ENCODE results near the gene WDR93.
"Not testable (repeated sequence)": the region's sequence is repeated elsewhere in the genome, so short reads cannot be mapped to it uniquely, and the experiment has no call there.

The WDR93 gene

GRCh38 chr15:89772932-89773583 is 82.4 kb downstream of the WDR93 start:
- TF ChIP-seq ZNF274 (IDR thresholded peaks at IDR 0.05; ENCODE audit: low read depth, low read length) = no peak

DNA sequence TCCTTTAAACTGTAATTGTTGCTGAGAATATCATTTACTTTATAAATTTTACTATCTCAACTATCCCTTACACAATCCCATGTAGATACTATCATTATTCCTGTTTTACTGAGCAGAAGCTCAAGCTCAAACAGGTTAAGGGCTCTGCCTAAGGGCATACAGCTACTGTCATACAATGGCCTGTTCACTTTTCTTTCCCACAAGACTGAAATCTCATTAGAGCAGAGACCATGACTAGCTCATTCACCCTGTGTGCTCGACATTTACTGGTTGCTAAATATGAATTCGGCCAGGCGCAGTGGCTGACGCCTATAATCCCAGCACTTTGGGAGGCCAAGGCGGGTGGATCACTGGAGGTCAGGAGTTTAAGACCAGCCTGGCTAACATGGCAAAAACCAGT is 83.9 kb downstream of the WDR93 start:
- TF ChIP-seq ZNF274 (IDR thresholded peaks at IDR 0.05; ENCODE audit: low read depth, low read length) = no peak
- no peak overlapping the region for H3K4me3 ChIP-seq (ENCODE audit: low read length)

More at GRCh38 chr15:89772932-89773583, 82.4 kb downstream of the WDR93 start:
- H3K4me3 ChIP-seq (ENCODE audit: low read length) = no peak overlapping the region

- no peak overlapping the region for H3K4me3 ChIP-seq (ENCODE audit: low read length)
- no peak for TF ChIP-seq ZNF274 (IDR thresholded peaks at IDR 0.05; ENCODE audit: low read depth, low read length)
Measured at GRCh38 chr15:89775815-89776214, 85.2 kb downstream of the WDR93 start.

DNA sequence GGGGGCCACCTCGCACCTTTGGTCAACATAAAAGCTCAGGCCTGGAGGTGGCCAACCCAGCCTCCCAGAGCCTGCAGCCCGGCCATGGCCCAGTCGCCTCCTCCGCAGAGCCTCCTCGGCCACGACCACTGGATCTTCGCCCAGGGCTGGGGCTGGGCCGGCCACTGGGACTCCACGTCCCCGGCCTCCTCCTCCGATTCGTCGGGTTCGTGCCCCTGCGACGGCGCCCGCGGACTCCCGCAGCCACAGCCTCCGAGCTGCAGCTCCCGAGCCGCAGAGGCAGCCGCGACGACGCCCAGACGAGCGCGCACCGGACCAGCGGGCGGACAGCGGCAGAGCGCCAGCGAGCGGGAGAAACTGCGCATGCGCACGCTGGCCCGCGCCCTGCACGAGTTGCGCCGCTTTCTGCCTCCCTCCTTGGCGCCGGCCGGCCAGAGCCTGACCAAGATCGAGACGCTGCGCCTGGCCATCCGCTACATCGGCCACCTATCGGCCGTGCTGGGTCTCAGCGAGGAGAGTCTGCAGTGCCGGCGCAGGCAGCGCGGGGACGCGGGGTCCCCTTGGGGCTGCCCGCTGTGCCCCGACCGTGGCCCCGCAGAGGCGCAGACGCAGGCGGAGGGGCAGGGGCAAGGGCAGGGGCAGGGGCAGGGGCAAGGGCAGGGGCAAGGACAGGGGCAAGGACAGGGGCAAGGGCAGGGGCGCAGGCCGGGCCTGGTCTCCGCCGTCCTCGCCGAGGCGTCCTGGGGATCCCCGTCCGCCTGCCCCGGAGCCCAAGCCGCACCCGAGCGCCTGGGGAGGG is 85.9 kb downstream of the WDR93 start, which contains the start of gene MESP2:
MESP2 (plus strand) TSS at position 59 of the 799 bp plus-strand sequence; CDS start at position 85, 26 bp downstream.
- TF ChIP-seq ZNF274 (IDR thresholded peaks at IDR 0.05; ENCODE audit: low read depth, low read length) = no peak
- no peak within 1 kb of the TSS; the same call in 1 of the 2 replicates for H3K4me3 ChIP-seq (ENCODE audit: low read length)

DNA sequence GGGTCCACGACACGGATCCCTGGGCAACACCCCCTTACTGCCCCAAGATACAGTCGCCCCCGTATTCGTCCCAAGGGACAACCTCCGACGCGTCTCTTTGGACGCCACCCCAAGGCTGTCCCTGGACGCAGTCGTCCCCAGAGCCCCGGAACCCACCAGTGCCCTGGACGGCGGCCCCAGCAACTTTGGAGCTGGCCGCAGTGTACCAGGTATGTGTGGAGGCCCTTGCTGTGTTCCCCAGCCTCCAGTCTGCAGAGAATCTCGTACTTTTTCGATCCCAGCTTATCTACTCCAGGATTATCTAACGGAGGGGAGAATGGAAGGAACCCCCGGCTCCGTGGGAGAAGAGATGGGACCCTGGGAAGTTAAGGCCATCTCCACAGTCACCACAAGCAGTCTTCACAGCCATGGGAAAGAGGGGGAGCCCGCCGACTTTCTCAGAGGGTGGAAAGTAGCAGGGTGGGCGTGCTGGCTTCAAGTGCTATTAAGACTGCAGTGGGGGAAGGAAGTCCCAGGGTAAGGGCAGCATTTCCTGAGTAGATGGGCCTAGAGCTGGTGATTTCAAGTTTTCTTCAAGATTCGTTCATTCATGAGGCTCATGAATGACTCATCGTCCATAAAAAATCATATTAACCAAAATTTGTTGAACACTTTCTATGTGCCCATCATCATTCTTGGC is 86.6 kb downstream of the WDR93 start:
- H3K4me3 ChIP-seq (ENCODE audit: low read length) = no peak overlapping the region
- TF ChIP-seq ZNF274 (IDR thresholded peaks at IDR 0.05; ENCODE audit: low read depth, low read length) = no peak

- no peak for TF ChIP-seq ZNF274 (IDR thresholded peaks at IDR 0.05; ENCODE audit: low read depth, low read length)
- H3K4me3 ChIP-seq (ENCODE audit: low read length) = no peak overlapping the region
Measured at GRCh38 chr15:89777782-89778380, 87.3 kb downstream of the WDR93 start.

GRCh38 chr15:89778861-89779260 is 88.2 kb downstream of the WDR93 start:
- no peak for TF ChIP-seq ZNF274 (IDR thresholded peaks at IDR 0.05; ENCODE audit: low read depth, low read length)
- H3K4me3 ChIP-seq (ENCODE audit: low read length) = no peak overlapping the region

DNA sequence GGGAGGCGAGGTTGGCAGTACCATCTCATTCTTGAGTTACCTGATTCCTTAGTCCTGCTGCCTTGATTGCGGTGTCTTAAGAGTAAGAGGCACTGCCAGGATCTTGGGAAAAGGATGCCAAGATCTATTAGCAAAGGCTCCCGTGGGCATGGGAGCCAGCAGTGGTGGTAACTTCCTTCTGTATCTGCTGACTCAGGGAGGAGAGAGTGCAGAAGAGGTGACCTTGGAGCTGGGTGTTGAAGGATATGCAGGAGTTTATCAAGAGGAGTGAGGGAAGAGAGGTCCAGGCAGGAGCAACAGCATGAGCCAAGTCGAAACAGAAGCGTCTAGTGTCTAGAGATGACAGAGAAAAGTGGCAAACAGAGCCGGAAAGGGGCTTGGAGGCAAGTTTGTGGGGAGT is 90.0 kb downstream of the WDR93 start:
- H3K4me3 ChIP-seq (ENCODE audit: low read length) = no peak overlapping the region
- TF ChIP-seq ZNF274 (IDR thresholded peaks at IDR 0.05; ENCODE audit: low read depth, low read length) = no peak

DNA sequence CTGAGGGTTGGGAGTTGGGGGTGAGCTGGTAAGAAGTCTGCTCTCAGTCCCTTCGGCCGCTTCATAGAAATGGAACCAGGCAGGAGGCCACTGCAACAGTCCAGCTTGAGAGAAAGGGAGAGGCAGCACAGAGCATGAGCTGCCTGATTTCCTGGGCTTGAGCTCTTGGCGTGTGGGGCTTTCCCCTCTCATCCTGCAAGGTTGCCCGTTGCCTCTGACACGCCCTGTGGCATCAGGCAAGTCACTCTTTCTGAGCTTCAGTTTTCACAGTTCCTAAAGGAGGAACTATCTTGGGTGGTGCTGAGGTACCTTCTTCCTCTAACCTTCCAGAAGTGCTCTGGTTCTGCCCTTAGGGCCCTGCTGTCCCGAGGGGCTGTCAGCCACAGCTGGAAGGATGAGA is 90.4 kb downstream of the WDR93 start:
- no peak overlapping the region for H3K4me3 ChIP-seq (ENCODE audit: low read length)
- no peak for TF ChIP-seq ZNF274 (IDR thresholded peaks at IDR 0.05; ENCODE audit: low read depth, low read length)

DNA sequence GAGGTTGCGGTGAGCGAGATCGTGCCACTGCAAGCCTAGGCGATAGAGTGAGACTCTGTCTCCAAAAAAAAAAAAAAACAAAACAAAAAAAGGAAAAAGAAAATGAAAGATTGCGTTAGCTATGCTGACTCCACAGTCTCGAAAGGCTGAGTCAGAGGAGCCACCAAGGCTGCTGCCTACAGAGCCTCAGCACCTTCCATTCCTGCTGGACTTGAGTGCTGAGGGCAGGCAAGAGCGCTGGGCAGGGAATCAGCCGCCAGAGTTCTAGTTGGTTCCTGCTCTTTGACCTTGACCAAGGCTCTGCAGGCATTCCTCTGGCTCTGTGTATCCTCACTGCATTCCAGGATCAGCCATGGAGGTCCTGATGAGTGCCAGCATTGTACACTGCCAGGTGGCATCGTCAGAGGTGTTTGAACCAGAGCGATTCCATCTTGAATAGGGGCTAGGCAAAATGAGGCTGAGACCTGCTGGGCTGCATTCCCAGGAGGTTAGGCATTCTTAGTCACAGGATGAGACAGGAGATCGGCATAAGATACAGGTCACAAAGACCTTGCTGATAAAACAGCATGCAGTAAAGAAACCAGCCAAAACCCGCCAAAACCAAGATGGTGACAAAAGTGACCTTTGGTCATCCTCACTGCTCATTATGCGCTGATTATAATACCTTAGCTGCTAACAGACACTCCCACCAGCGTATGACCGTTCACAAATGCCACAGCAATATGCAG is 91.4 kb downstream of the WDR93 start:
- TF ChIP-seq ZNF274 (IDR thresholded peaks at IDR 0.05; ENCODE audit: low read depth, low read length) = no peak
- no peak overlapping the region for H3K4me3 ChIP-seq (ENCODE audit: low read length)

GRCh38 chr15:89782619-89782950 is 92.0 kb downstream of the WDR93 start:
- not testable (repeated sequence) for H3K4me3 ChIP-seq (ENCODE audit: low read length)

GRCh38 chr15:89783111-89783860 is 92.7 kb downstream of the WDR93 start:
- H3K4me3 ChIP-seq (ENCODE audit: low read length) = no peak overlapping the region
- TF ChIP-seq ZNF274 (IDR thresholded peaks at IDR 0.05; ENCODE audit: low read depth, low read length) = no peak

All from GM08714 (cell line).